ENCODE results near the gene CCSAP.

The CCSAP gene

DNA sequence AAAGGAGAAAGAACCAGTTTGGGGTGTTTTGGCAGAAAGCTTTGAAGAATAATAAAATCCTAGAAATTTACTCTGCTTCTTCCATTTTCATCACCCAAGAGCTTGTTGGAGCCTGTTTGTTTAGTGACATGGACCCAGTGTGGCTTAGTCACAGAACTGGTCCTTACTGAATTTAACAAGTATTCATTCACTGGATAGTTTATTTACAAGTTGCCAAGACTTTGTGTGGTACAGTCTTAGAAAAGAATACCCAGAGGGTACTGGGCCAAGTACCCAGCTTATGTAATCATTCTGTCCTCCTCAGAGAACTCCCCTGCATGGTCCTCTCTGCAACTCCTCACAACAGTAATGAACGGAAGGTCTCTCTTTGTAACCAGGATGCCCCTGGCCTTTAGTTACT is 55.6 kb downstream of the CCSAP start:
- no peak overlapping the region for H2BK12ac ChIP-seq (ENCODE audit: low read length in 2 of 2)
- H3K14ac ChIP-seq (ENCODE audit: low read length in 2 of 2) = no peak overlapping the region
- WGBS = 100% methylated on average over 1 of the region's 1 CpG
- peaks cover 22% of the 10 kb centered on the region for H3K79me1 ChIP-seq (replicated peaks; ENCODE audit: low read length, poor library complexity, severe bottlenecking)
- H3K27ac ChIP-seq (ENCODE audit: low read length, poor library complexity, severe bottlenecking) = no peak overlapping the region
- H3K4me1 ChIP-seq (ENCODE audit: control insufficient read depth, insufficient read depth, low read depth, low read length) = no peaks in the 10 kb centered on the region
- no peaks in the 10 kb centered on the region for H3K27me3 ChIP-seq (ENCODE audit: control insufficient read depth in 1 of 2, insufficient read depth in 1 of 2, low read length in 2 of 2)
- H3K4me3 ChIP-seq (ENCODE audit: insufficient read depth in 1 of 2, low read depth in 1 of 2, low read length in 2 of 2) = no peak overlapping the region
- no peak overlapping the region for H3K18ac ChIP-seq (ENCODE audit: low read depth in 1 of 2, low read length in 2 of 2)
- DNase-seq = no peak
- H2BK15ac ChIP-seq (ENCODE audit: low read depth, poor library complexity, severe bottlenecking) = no peak overlapping the region
- H4K8ac ChIP-seq (ENCODE audit: low read length) = no peak overlapping the region
- no peak overlapping the region for H3K4ac ChIP-seq (ENCODE audit: low read depth in 1 of 2, low read length in 2 of 2)
- no peaks in the 10 kb centered on the region for H3K9me3 ChIP-seq (ENCODE audit: control insufficient read depth, low read length)
- no peak overlapping the region for H3K4me2 ChIP-seq (ENCODE audit: low read length, poor library complexity, severe bottlenecking)
- no peak overlapping the region for H2BK5ac ChIP-seq (ENCODE audit: low read depth, low read length, poor library complexity, severe bottlenecking)
- peaks cover 2 to 24% of the 10 kb centered on the region in 2 experiments for H3K36me3 ChIP-seq (ENCODE audit: control insufficient read depth in 1 of 2, insufficient read depth in 2 of 2, low read depth in 1 of 2, low read length in 2 of 2)
- no peak overlapping the region for H2BK120ac ChIP-seq (ENCODE audit: low read depth, low read length)
- H2AFZ ChIP-seq (ENCODE audit: low read depth, low read length) = no peak overlapping the region
- H3K9ac ChIP-seq (ENCODE audit: low read length) = no peak overlapping the region
- no peak overlapping the region for H2AK5ac ChIP-seq (ENCODE audit: low read length, severe bottlenecking)
- no peak overlapping the region for H4K91ac ChIP-seq (ENCODE audit: low read length)
- H3K23ac ChIP-seq (ENCODE audit: low read length in 2 of 2) = no peak overlapping the region

- no peak overlapping the region for H3K27ac ChIP-seq (ENCODE audit: low read length, poor library complexity, severe bottlenecking)
- H3K4me2 ChIP-seq (ENCODE audit: low read length, poor library complexity, severe bottlenecking) = no peak overlapping the region
- no peak overlapping the region for H2AFZ ChIP-seq (ENCODE audit: low read depth, low read length)
- H3K4me1 ChIP-seq (ENCODE audit: control insufficient read depth, insufficient read depth, low read depth, low read length) = no peaks in the 10 kb centered on the region
- H3K4me3 ChIP-seq (ENCODE audit: insufficient read depth in 1 of 2, low read depth in 1 of 2, low read length in 2 of 2) = no peak overlapping the region
- no peaks in the 10 kb centered on the region for H3K9me3 ChIP-seq (ENCODE audit: control insufficient read depth, low read length)
- no peak overlapping the region for H3K18ac ChIP-seq (ENCODE audit: low read depth in 1 of 2, low read length in 2 of 2)
- H3K23ac ChIP-seq (ENCODE audit: low read length in 2 of 2) = no peak overlapping the region
- peak; percentile 47 for DNase-seq
- H3K9ac ChIP-seq (ENCODE audit: low read length) = no peak overlapping the region
- H4K91ac ChIP-seq (ENCODE audit: low read length) = no peak overlapping the region
- H4K8ac ChIP-seq (ENCODE audit: low read length) = no peak overlapping the region
- H2BK120ac ChIP-seq (ENCODE audit: low read depth, low read length) = no peak overlapping the region
- no peak overlapping the region for H2BK5ac ChIP-seq (ENCODE audit: low read depth, low read length, poor library complexity, severe bottlenecking)
- no peak overlapping the region for H2BK12ac ChIP-seq (ENCODE audit: low read length in 2 of 2)
- H3K36me3 ChIP-seq (ENCODE audit: control insufficient read depth in 1 of 2, insufficient read depth in 2 of 2, low read depth in 1 of 2, low read length in 2 of 2) = peaks cover 1 to 20% of the 10 kb centered on the region in 2 experiments
- H2AK5ac ChIP-seq (ENCODE audit: low read length, severe bottlenecking) = no peak overlapping the region
- no peak overlapping the region for H3K4ac ChIP-seq (ENCODE audit: low read depth in 1 of 2, low read length in 2 of 2)
- no peak overlapping the region for H3K14ac ChIP-seq (ENCODE audit: low read length in 2 of 2)
- no peaks in the 10 kb centered on the region for H3K27me3 ChIP-seq (ENCODE audit: control insufficient read depth in 1 of 2, insufficient read depth in 1 of 2, low read length in 2 of 2)
- peaks cover 19% of the 10 kb centered on the region for H3K79me1 ChIP-seq (replicated peaks; ENCODE audit: low read length, poor library complexity, severe bottlenecking)
- H2BK15ac ChIP-seq (ENCODE audit: low read depth, poor library complexity, severe bottlenecking) = no peak overlapping the region
- WGBS = no CpG with 5 or more reads among the region's 2 CpGs
Observed at GRCh38 chr1:229286099-229286766, 56.6 kb downstream of the CCSAP start.

GRCh38 chr1:229285440-229285839 is 57.4 kb downstream of the CCSAP start:
- no peak for DNase-seq
- Histone ChIP-seq H2BK12ac (ENCODE audit: low read length in 2 of 2) (no peak overlapping the region), H3K36me3 (ENCODE audit: control insufficient read depth in 1 of 2, insufficient read depth in 2 of 2, low read depth in 1 of 2, low read length in 2 of 2) (peaks cover 0 to 14% of the 10 kb centered on the region in 2 experiments), H3K79me1 (replicated peaks; ENCODE audit: low read length, poor library complexity, severe bottlenecking) (peaks cover 19% of the 10 kb centered on the region), H4K91ac (ENCODE audit: low read length) (no peak overlapping the region), H2BK120ac (ENCODE audit: low read depth, low read length) (no peak overlapping the region), H3K23ac (ENCODE audit: low read length in 2 of 2) (no peak overlapping the region), H3K18ac (ENCODE audit: low read depth in 1 of 2, low read length in 2 of 2) (no peak overlapping the region), H3K9ac (ENCODE audit: low read length) (no peak overlapping the region), H2BK5ac (ENCODE audit: low read depth, low read length, poor library complexity, severe bottlenecking) (no peak overlapping the region), H4K8ac (ENCODE audit: low read length) (no peak overlapping the region), H3K4me3 (ENCODE audit: insufficient read depth in 1 of 2, low read depth in 1 of 2, low read length in 2 of 2) (no peak overlapping the region), H3K4me2 (ENCODE audit: low read length, poor library complexity, severe bottlenecking) (no peak overlapping the region), H3K9me3 (ENCODE audit: control insufficient read depth, low read length) (no peaks in the 10 kb centered on the region), H2AK5ac (ENCODE audit: low read length, severe bottlenecking) (no peak overlapping the region), H2BK15ac (ENCODE audit: low read depth, poor library complexity, severe bottlenecking) (no peak overlapping the region), H3K4me1 (ENCODE audit: control insufficient read depth, insufficient read depth, low read depth, low read length) (no peaks in the 10 kb centered on the region), H3K14ac (ENCODE audit: low read length in 2 of 2) (no peak overlapping the region), H3K4ac (ENCODE audit: low read depth in 1 of 2, low read length in 2 of 2) (no peak overlapping the region), H3K27ac (ENCODE audit: low read length, poor library complexity, severe bottlenecking) (no peak overlapping the region), H3K27me3 (ENCODE audit: control insufficient read depth in 1 of 2, insufficient read depth in 1 of 2, low read length in 2 of 2) (no peaks in the 10 kb centered on the region), H2AFZ (ENCODE audit: low read depth, low read length) (no peak overlapping the region)
- 80% methylated on average over 1 of the region's 2 CpGs for WGBS

DNA sequence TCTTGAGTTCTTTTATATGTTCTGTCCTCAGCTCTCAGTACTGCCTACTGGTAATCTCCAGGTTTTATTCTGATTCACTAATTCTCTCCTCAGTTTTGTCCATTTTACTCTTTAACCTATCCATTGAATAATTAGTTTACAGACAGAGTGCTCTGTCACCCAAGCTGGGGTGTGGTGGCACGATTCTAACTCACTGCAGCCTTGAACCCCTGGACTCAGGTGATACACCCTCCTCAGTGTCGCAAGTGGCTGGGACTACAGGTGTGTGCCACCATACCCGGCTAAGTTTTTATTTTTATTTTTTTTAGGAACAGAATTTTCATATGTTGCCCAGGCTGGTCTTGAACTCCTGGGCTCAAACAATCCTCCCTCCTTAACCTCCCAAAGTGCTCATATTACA is 58.0 kb downstream of the CCSAP start:
- no peak overlapping the region for H3K14ac ChIP-seq (ENCODE audit: low read length in 2 of 2)
- H3K27ac ChIP-seq (ENCODE audit: low read length, poor library complexity, severe bottlenecking) = no peak overlapping the region
- no peak overlapping the region for H4K91ac ChIP-seq (ENCODE audit: low read length)
- no peak overlapping the region for H3K4ac ChIP-seq (ENCODE audit: low read depth in 1 of 2, low read length in 2 of 2)
- H3K79me1 ChIP-seq (replicated peaks; ENCODE audit: low read length, poor library complexity, severe bottlenecking) = peaks cover 14% of the 10 kb centered on the region
- no peaks in the 10 kb centered on the region for H3K9me3 ChIP-seq (ENCODE audit: control insufficient read depth, low read length)
- H3K27me3 ChIP-seq (ENCODE audit: control insufficient read depth in 1 of 2, insufficient read depth in 1 of 2, low read length in 2 of 2) = no peaks in the 10 kb centered on the region
- no peak overlapping the region for H3K23ac ChIP-seq (ENCODE audit: low read length in 2 of 2)
- H3K4me3 ChIP-seq (ENCODE audit: insufficient read depth in 1 of 2, low read depth in 1 of 2, low read length in 2 of 2) = no peak overlapping the region
- no peak overlapping the region for H2BK5ac ChIP-seq (ENCODE audit: low read depth, low read length, poor library complexity, severe bottlenecking)
- no peak overlapping the region for H2BK120ac ChIP-seq (ENCODE audit: low read depth, low read length)
- no peak overlapping the region for H2BK12ac ChIP-seq (ENCODE audit: low read length in 2 of 2)
- DNase-seq = no peak
- 97% methylated on average over 2 of the region's 3 CpGs for WGBS
- no peak overlapping the region for H3K18ac ChIP-seq (ENCODE audit: low read depth in 1 of 2, low read length in 2 of 2)
- peaks cover 0 to 9% of the 10 kb centered on the region in 2 experiments for H3K36me3 ChIP-seq (ENCODE audit: control insufficient read depth in 1 of 2, insufficient read depth in 2 of 2, low read depth in 1 of 2, low read length in 2 of 2)
- H2AFZ ChIP-seq (ENCODE audit: low read depth, low read length) = no peak overlapping the region
- H4K8ac ChIP-seq (ENCODE audit: low read length) = no peak overlapping the region
- no peaks in the 10 kb centered on the region for H3K4me1 ChIP-seq (ENCODE audit: control insufficient read depth, insufficient read depth, low read depth, low read length)
- H2AK5ac ChIP-seq (ENCODE audit: low read length, severe bottlenecking) = no peak overlapping the region
- no peak overlapping the region for H2BK15ac ChIP-seq (ENCODE audit: low read depth, poor library complexity, severe bottlenecking)
- H3K9ac ChIP-seq (ENCODE audit: low read length) = no peak overlapping the region
- H3K4me2 ChIP-seq (ENCODE audit: low read length, poor library complexity, severe bottlenecking) = no peak overlapping the region
